Pancreas (tissue), 10 donors: ENCODE measurements around the gene CDYL2. TPM values are rescaled to one million over a fixed set of nuclear protein-coding genes. Genes with fewer than 3 reads are reported as not detected.
"Not testable (repeated sequence)": the region's sequence is repeated elsewhere in the genome, so short reads cannot be mapped to it uniquely, and the experiment has no call there.

Source experiments
- ATAC-seq, 4 donors: fragments of 200-7000 bp; cut with Tn5 transposase; one replicate each; pipeline versions ENCODE4 v1.8.0 to v1.9.1; 2020; ENCODE audit warnings: mild to moderate bottlenecking in 4 of 4, moderate library complexity in 4 of 4
- DNase-seq, 6 donors: peaks; one replicate each; pipeline ENCODE4 v3.0.0-alpha.2; 2020
- FAIRE-seq: peaks from 2 replicates; lab custom pipeline; 2012; peaks lifted over from hg19 to GRCh38; lab: Jason Lieb, UNC
- H3K27ac ChIP-seq, 4 donors: fragments of 200-600 bp; sonication (generic); 1 replicate in 3 of 4; 2 replicates in 1 of 4; pipeline versions ENCODE4 v1.5.0 to v1.8.0; 2020
- H3K27me3 ChIP-seq, 4 donors: fragments of 200-600 bp; one replicate each; pipeline ENCODE4 v1.8.0; 2021
- H3K36me3 ChIP-seq, 3 donors: fragments of 200-600 bp; sonication (generic) in 1 of 3; one replicate each; pipeline versions ENCODE4 v1.5.0 to v1.8.0; 2020 to 2021
- H3K4me1 ChIP-seq, 3 donors: fragments of 200-600 bp; one replicate each; pipeline ENCODE4 v1.8.0; 2021
- H3K4me3 ChIP-seq, 4 donors: fragments of 200-600 bp; sonication (generic) in 2 of 4; one replicate each; pipeline versions ENCODE4 v1.5.0 to v1.8.0; 2020 to 2021
- H3K9me3 ChIP-seq, 4 donors: fragments of 200-600 bp; one replicate each; pipeline ENCODE4 v1.8.0; 2021
- CTCF ChIP-seq, 4 donors: fragments of 200-600 bp; sonication (generic) in 3 of 4; IDR thresholded peaks; one replicate each; pipeline versions ENCODE4 v1.5.0 to v1.8.0; 2021; ENCODE audit warnings: antibody characterized with exemption in 4 of 4
- WGBS, 2 donors: extraction: QIAGEN DNeasy Blood & Tissue Kit; methylation state at CpG; one replicate each; pipeline ENCODE4 v1.1.7; 2013; 5-methylcytosine and 5-hydroxymethylcytosine counted together
- intact Hi-C, 3 donors: fragments of 100-400 bp; cut with DNase I; formaldehyde crosslinking; loops; one replicate each; pipeline versions ENCODE4 v1.11.1 to v1.14.2; 2022
- polyA plus RNA-seq, 2 donors: library from polyadenylated mRNA; stranded (reverse); fragments of 200-250 nt; gene quantifications; one replicate each; pipeline ENCODE4 v1.2.3, GENCODE V29; 2013
- total RNA-seq, 6 donors: library from RNA; stranded (reverse); fragmentation: NEBNext Ultra II Directional in 4 of 6; extraction: Animal tissue kit (Norgen Biotek cat#: 25700) in 4 of 6; gene quantifications; one replicate each; pipeline versions ENCODE4 v1.2.1 to v1.2.4, GENCODE V29; 2021 to 2023
- donor health status: healthy with polysubstance abuse.
- donor health status: DM: no; HTN: no; CAD: no; lungs with moderate emphysema.
- donor health status: DM: no; HTN: no; CAD: no.
- donor health status: control.
- donor health status: control.
- donor health status: Bipolar disorder and iron deficiency.
- donor health status: DM: yes; HTN: yes; CAD: no.
- donor health status: DM: no; HTN: no; CAD: no.
- donor health status: DM: no; HTN: no; CAD: no.
- donor health status: DM: yes; HTN: yes; CAD: no.

The CDYL2 gene
- total and polyA plus RNA-seq, 8 donors, result 0.61 to 7.1 (median 3.1) TPM

GRCh38 chr16:80827007-80827406 is 22.6 kb upstream of the CDYL2 start:
- 5 to 11% methylated on average over 1 of the region's 1 CpG for WGBS, 2 donors
- Histone ChIP-seq H3K27ac (no peak overlapping the region), H3K9me3 (no peaks in the 10 kb centered on the region), H3K27me3 (no peaks in the 10 kb centered on the region), H3K36me3 (no peaks in the 10 kb centered on the region), H3K4me3 (no peak overlapping the region), H3K4me1 (peaks cover 0 to 5% (median 3%) of the 10 kb centered on the region in 3 donors)
- DNase-seq, result no peak
- intact Hi-C loops, result no loop called here
- FAIRE-seq, result no peak
- no peak for ATAC-seq
- TF ChIP-seq CTCF (IDR thresholded peaks at IDR 0.05), result no peak

GRCh38 chr16:80825365-80825758 is 21.0 kb upstream of the CDYL2 start:
- Histone ChIP-seq H3K9me3 (no peaks in the 10 kb centered on the region), H3K27ac (no peak overlapping the region), H3K36me3 (no peaks in the 10 kb centered on the region), H3K27me3 (no peaks in the 10 kb centered on the region), H3K4me1 (peaks cover 0 to 5% (median 3%) of the 10 kb centered on the region in 3 donors), H3K4me3 (no peak overlapping the region)
- no peak for TF ChIP-seq CTCF (IDR thresholded peaks at IDR 0.05)
- WGBS, 2 donors, result 81 to 96% methylated on average over 1 of the region's 1 CpG
- FAIRE-seq, result no peak
- no peak for DNase-seq
- intact Hi-C loops, result no loop called here
- no peak for ATAC-seq

GRCh38 chr16:80824623-80825364 is 20.4 kb upstream of the CDYL2 start:
- 22 to 26% methylated on average over 5 of the region's 5 CpGs for WGBS, 2 donors
- peak in 3 of 4 donors; percentile 65 to 72 (median 69) for ATAC-seq
- no peaks in the 10 kb centered on the region for H3K9me3 ChIP-seq
- TF ChIP-seq CTCF (IDR thresholded peaks at IDR 0.05), result peak; percentile 53 to 64 (median 60)
- H3K27me3 ChIP-seq, result no peaks in the 10 kb centered on the region
- H3K4me3 ChIP-seq, result no peak overlapping the region
- H3K4me1 ChIP-seq, result peaks cover 0 to 5% (median 3%) of the 10 kb centered on the region in 3 donors
- H3K36me3 ChIP-seq, result no peaks in the 10 kb centered on the region
- H3K27ac ChIP-seq, result no peak overlapping the region
- DNase-seq, result peak in 1 of 6 donors; percentile 29
- FAIRE-seq, result peak; percentile 91
- intact Hi-C loops, result no loop called here

- Histone ChIP-seq H3K4me3 (no peak overlapping the region), H3K36me3 (no peaks in the 10 kb centered on the region), H3K27me3 (no peaks in the 10 kb centered on the region), H3K4me1 (peaks cover 0 to 5% (median 3%) of the 10 kb centered on the region in 3 donors), H3K27ac (no peak overlapping the region), H3K9me3 (no peaks in the 10 kb centered on the region)
- ATAC-seq, result no peak
- WGBS, 2 donors, result 78 to 88% methylated on average over 2 of the region's 2 CpGs
- no peak for DNase-seq
- intact Hi-C loops, result no loop called here
- no peak for TF ChIP-seq CTCF (IDR thresholded peaks at IDR 0.05)
- no peak for FAIRE-seq
Observed at GRCh38 chr16:80819988-80820387, 15.6 kb upstream of the CDYL2 start.

- no peak overlapping the region for H3K27ac ChIP-seq
- ATAC-seq, result no peak
- TF ChIP-seq CTCF (IDR thresholded peaks at IDR 0.05), result no peak
- no peak overlapping the region for H3K4me3 ChIP-seq
- no peak for FAIRE-seq
- H3K36me3 ChIP-seq, result no peaks in the 10 kb centered on the region
- no peak for DNase-seq
- no peaks in the 10 kb centered on the region for H3K27me3 ChIP-seq
- 59 to 67% methylated on average over 7 of the region's 7 CpGs for WGBS, 2 donors
- no peaks in the 10 kb centered on the region for H3K4me1 ChIP-seq
- intact Hi-C loops, result no loop called here
- H3K9me3 ChIP-seq, result no peaks in the 10 kb centered on the region
Observed at GRCh38 chr16:80816356-80816755, 12.0 kb upstream of the CDYL2 start.

GRCh38 chr16:80815278-80815677 is 10.9 kb upstream of the CDYL2 start:
- FAIRE-seq, H3K27me3 ChIP-seq, H3K36me3 ChIP-seq, DNase-seq, H3K4me1 ChIP-seq, H3K27ac ChIP-seq, intact Hi-C loops, ATAC-seq, H3K4me3 ChIP-seq, H3K9me3 ChIP-seq: not testable (repeated sequence)
- WGBS, 2 donors, result 87 to 90% methylated on average over 2 of the region's 2 CpGs
